Endodermal cell (in vitro differentiated cells): ENCODE measurements around the gene TEX22. TPM values are rescaled to one million over a fixed set of nuclear protein-coding genes. Genes with fewer than 3 reads are reported as not detected.

Experiments used
- DNase-seq: peaks from one replicate; pipeline ENCODE4 v3.0.0-alpha.2; 2017
- H3K27ac ChIP-seq: 2 replicates; pipeline ENCODE4 v1.5.1; 2013; ENCODE audit warnings: mild to moderate bottlenecking, low read depth, low read length, moderate library complexity
- H3K27me3 ChIP-seq: 2 replicates; pipeline ENCODE4 v1.6.1; 2013; ENCODE audit warnings: mild to moderate bottlenecking, low read length, moderate library complexity; ENCODE audit not compliant: insufficient read depth, control insufficient read depth, poor library complexity, severe bottlenecking
- H3K36me3 ChIP-seq: 2 replicates; pipeline ENCODE4 v1.7.0; 2013; ENCODE audit warnings: mild to moderate bottlenecking, low read length, moderate library complexity; ENCODE audit not compliant: control insufficient read depth, insufficient read depth
- H3K4me1 ChIP-seq: one replicate; pipeline ENCODE4 v1.7.0; 2013; ENCODE audit warnings: low read length; ENCODE audit not compliant: control insufficient read depth, insufficient read depth
- H3K4me3 ChIP-seq: 2 replicates; pipeline ENCODE4 v1.5.1; 2013; ENCODE audit warnings: mild to moderate bottlenecking, low read length, moderate library complexity
- H3K9ac ChIP-seq: 2 replicates; pipeline ENCODE4 v1.6.1; 2013; ENCODE audit warnings: mild to moderate bottlenecking, low read length, moderate library complexity; ENCODE audit not compliant: poor library complexity, severe bottlenecking; ENCODE audit errors: extremely low read depth
- H3K9me3 ChIP-seq: 2 replicates; pipeline ENCODE4 v1.6.1; 2013; ENCODE audit warnings: mild to moderate bottlenecking, low read length, moderate library complexity; ENCODE audit not compliant: control insufficient read depth
- H3K27ac Mint-ChIP-seq: 2 replicates; pipeline ENCODE4 v1.8.0; 2020; ENCODE audit warnings: mixed read lengths
- H3K27me3 Mint-ChIP-seq: 2 replicates; pipeline ENCODE4 v1.8.0; 2021; ENCODE audit warnings: mild to moderate bottlenecking, mixed read lengths; ENCODE audit not compliant: insufficient read depth
- H3K36me3 Mint-ChIP-seq: 2 replicates; pipeline ENCODE4 v1.8.0; 2020; ENCODE audit warnings: low read depth, mixed read lengths
- H3K4me1 Mint-ChIP-seq: 2 replicates; pipeline ENCODE4 v1.8.0; 2020; ENCODE audit warnings: mixed read lengths
- H3K4me3 Mint-ChIP-seq: 2 replicates; pipeline ENCODE4 v1.8.0; 2020; ENCODE audit warnings: mild to moderate bottlenecking, moderate library complexity, mixed read lengths
- H3K9me3 Mint-ChIP-seq: 2 replicates; pipeline ENCODE4 v1.8.0; 2020; ENCODE audit warnings: mild to moderate bottlenecking, mixed read lengths
- CTCF ChIP-seq: fragments of 200-600 bp; sonication (generic); conservative IDR thresholded peaks from 2 replicates; pipeline ENCODE4 v1.5.0; 2021; ENCODE audit warnings: antibody characterized with exemption, mild to moderate bottlenecking
- WGBS, 2 experiments: methylation state at CpG; one replicate each; pipeline versions ENCODE4 v1.1.5 to v1.1.7; 2013; ENCODE audit warnings: missing lambda C conversion rate in 2 of 2, mixed read lengths in 1 of 2; ENCODE audit not compliant: insufficient coverage in 1 of 2, insufficient read length in 1 of 2; 5-methylcytosine and 5-hydroxymethylcytosine counted together
- total RNA-seq, 2 donors: library from RNA; stranded (reverse); fragmentation: NEBNext Ultra II Directional in 1 of 2; extraction: Animal tissue kit (Norgen Biotek cat#: 25700) in 1 of 2; gene quantifications; 2 replicates in 1 of 2; 3 replicates in 1 of 2; pipeline ENCODE4 v1.2.1, GENCODE V29; 2021

Gene TEX22
- total RNA-seq, 2 donors from 2014 or later, result 1.9 to 3.5 TPM

GRCh38 chr14:105422695-105423487 lies 24.6 kb downstream of the TEX22 start:
- Histone ChIP-seq H3K27me3 (no peaks in the 10 kb centered on the region), H3K9me3 (peaks cover 13% of the 10 kb centered on the region), H3K9ac (no peak overlapping the region), H3K4me1 (peaks cover 4% of the 10 kb centered on the region), H3K27ac (no peak overlapping the region), H3K36me3 (peaks cover 37% of the 10 kb centered on the region), H3K4me3 (no peak overlapping the region)
- H3K27ac Mint-ChIP-seq, result no peak overlapping the region
- WGBS, 2 experiments, result 89 to 91% methylated on average over 17 to 21 of the region's 21 CpGs
- H3K9me3 Mint-ChIP-seq, result no peaks in the 10 kb centered on the region
- no peak overlapping the region for H3K4me3 Mint-ChIP-seq
- TF ChIP-seq CTCF, result no peak
- H3K27me3 Mint-ChIP-seq, result peaks cover 6% of the 10 kb centered on the region
- H3K36me3 Mint-ChIP-seq, result peaks cover 37% of the 10 kb centered on the region
- DNase-seq, result no peak
- H3K4me1 Mint-ChIP-seq, result peaks cover 6% of the 10 kb centered on the region

GRCh38 chr14:105423488-105424195 lies 25.3 kb downstream of the TEX22 start:
- 94 to 97% methylated on average over 13 to 21 of the region's 21 CpGs for WGBS, 2 experiments
- peaks cover 4% of the 10 kb centered on the region for H3K4me1 ChIP-seq
- Mint-ChIP-seq H3K9me3 (peaks cover 3% of the 10 kb centered on the region), H3K36me3 (peaks cover 44% of the 10 kb centered on the region), H3K27ac (peak overlapping the region; percentile 23), H3K4me1 (peaks cover 4% of the 10 kb centered on the region), H3K27me3 (peaks cover 3% of the 10 kb centered on the region), H3K4me3 (no peak overlapping the region)
- no peak for DNase-seq
- H3K27me3 ChIP-seq, result no peaks in the 10 kb centered on the region
- H3K36me3 ChIP-seq, result peaks cover 41% of the 10 kb centered on the region
- no peak overlapping the region for H3K9ac ChIP-seq
- TF ChIP-seq CTCF, result no peak
- H3K4me3 ChIP-seq, result no peak overlapping the region
- peaks cover 13% of the 10 kb centered on the region for H3K9me3 ChIP-seq
- no peak overlapping the region for H3K27ac ChIP-seq

- Histone ChIP-seq H3K4me3 (no peak overlapping the region), H3K4me1 (no peaks in the 10 kb centered on the region), H3K27ac (no peak overlapping the region), H3K9ac (no peak overlapping the region), H3K27me3 (no peaks in the 10 kb centered on the region), H3K9me3 (peaks cover 13% of the 10 kb centered on the region), H3K36me3 (peaks cover 42% of the 10 kb centered on the region)
- TF ChIP-seq CTCF, result no peak
- no peak for DNase-seq
- H3K9me3 Mint-ChIP-seq, result peaks cover 3% of the 10 kb centered on the region
- no peaks in the 10 kb centered on the region for H3K4me1 Mint-ChIP-seq
- H3K27ac Mint-ChIP-seq, result no peak overlapping the region
- H3K4me3 Mint-ChIP-seq, result no peak overlapping the region
- 97% methylated on average over 10 to 12 of the region's 12 CpGs for WGBS, 2 experiments
- H3K27me3 Mint-ChIP-seq, result no peaks in the 10 kb centered on the region
- peaks cover 50% of the 10 kb centered on the region for H3K36me3 Mint-ChIP-seq
Observed at GRCh38 chr14:105424861-105425260, 26.5 kb downstream of the TEX22 start.
